ENCODE results near the gene CIBAR2.

CIBAR2 gene

DNA sequence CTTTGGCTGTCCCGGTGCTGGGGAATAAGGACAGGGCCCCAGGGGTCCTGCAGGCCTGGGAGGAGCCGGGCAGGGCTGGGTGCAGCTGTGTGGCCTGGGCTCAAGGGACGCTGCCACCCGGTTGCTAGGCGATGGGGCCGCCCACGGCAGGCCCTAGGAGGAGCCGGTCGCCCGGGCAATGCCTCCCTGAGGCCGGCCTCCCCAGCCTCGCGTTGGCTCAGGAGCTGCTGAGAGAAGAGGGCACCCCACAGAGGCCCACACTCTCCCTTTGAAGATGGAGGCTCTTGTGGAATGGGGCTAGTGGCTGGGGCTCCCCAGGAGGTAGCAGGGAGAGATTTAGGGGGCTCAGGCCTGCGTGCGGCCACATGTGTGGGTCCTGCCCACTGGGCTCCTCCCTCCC is at the start of gene CIBAR2:
Gene CIBAR2 (minus strand): TSS at position 109 of the 400 bp plus-strand sequence. CDS start 120 bp downstream, outside the sequence.
- DNase-seq: no peak

- no peak for DNase-seq
Measured at GRCh38 chr16:85159179-85159980, 47.1 kb upstream of the CIBAR2 start.

DNA sequence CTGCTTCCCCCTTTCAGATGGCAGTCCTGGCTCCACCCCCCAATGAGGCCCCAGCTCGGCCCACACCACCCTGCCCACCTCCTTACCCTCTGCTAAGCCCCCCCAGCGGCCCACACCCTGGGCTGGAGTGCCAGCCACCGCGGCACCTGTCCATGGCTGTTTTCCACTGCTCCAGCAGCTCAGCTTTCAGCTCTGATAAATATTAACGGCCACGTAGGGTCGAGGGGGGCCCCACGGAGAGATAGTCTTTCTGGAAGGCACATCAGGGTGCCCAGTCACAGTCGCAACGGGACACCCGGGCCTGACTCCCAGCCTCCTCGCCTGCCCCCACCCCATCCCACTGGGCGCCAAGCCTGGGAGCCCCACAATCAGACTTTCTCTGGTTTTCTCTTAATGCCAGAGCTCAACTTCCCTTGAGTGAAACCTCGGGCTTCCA is 46.5 kb upstream of the CIBAR2 start:
- no peak for DNase-seq

GRCh38 chr16:85157813-85158742 is 45.8 kb upstream of the CIBAR2 start:
- no peak for DNase-seq

GRCh38 chr16:85157372-85157771 is 45.1 kb upstream of the CIBAR2 start:
- no peak for DNase-seq

GRCh38 chr16:85156869-85157268 is 44.6 kb upstream of the CIBAR2 start:
- no peak for DNase-seq

- DNase-seq: no peak
Measured at GRCh38 chr16:85156440-85156839, 44.2 kb upstream of the CIBAR2 start.

DNA sequence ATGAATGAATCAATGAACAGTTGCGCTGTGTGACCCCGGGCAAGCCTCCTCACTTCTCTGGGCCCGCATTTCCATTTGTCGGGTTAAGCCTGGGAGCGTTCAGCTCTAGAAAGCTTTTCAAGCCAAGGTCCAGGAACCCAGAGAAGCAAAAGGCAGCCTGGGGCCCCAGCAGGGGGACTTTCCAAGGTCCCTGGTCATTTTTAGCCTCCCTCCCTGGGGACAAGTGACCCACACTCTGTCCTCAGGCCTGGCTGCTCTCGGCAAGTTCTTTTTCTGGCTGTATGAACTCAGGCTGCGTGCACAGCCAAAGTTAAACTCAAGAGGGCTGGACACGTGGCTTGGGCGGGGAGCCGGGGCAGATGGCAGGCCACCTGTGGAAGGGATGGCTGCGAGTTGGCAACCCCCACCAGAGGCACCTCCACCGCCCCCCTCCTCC is 41.4 kb upstream of the CIBAR2 start:
- DNase-seq: no peak

- DNase-seq: no peak
Measured at GRCh38 chr16:85153046-85153445, 40.8 kb upstream of the CIBAR2 start.

GRCh38 chr16:85152414-85153030 is 40.2 kb upstream of the CIBAR2 start:
- no peak for DNase-seq

DNA sequence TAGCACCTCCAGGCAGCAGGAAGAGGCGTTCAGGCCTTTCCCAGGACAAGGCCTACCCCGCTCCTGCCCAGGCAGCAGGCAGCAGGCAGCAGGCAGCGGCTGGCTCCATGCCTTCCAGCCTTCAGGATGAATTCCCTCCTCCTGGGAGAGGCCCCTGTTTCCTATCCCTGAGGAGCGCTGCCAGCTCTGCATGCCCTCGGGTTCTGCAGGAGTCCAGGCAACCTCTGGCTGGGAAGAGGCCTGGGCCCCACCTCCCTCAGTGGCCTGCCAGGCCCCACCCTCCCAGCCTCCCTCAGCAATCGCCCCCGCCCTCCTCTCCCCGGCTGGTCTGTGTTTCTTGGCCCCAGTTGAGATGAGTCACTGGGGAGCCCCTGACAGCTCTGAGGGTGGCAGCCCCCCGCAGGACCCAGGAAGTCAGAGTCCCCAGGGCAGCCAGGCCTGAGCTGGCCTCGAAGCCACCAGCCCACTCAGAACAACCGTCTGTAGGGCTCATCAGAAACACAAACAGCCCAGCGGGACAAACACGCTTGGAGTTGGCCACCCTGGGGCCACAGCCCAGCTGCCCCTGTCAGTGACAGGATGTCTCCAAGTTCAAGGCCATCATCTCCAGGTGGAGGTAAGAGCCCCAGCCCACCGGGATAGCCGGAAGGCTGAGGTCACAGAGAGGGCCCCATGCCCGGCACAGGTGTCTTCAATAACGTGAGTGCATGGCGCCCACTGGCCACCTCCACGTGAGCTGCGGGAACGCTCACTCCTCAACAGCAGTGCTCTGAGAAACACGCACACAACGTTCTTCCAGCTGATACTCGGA is 39.5 kb upstream of the CIBAR2 start:
- DNase-seq: peak; percentile 97

- no peak for DNase-seq
Measured at GRCh38 chr16:85151079-85151602, 38.9 kb upstream of the CIBAR2 start.

- DNase-seq: no peak
Measured at GRCh38 chr16:85150331-85150940, 38.2 kb upstream of the CIBAR2 start.

GRCh38 chr16:85149776-85150175 is 37.5 kb upstream of the CIBAR2 start:
- DNase-seq: no peak

DNA sequence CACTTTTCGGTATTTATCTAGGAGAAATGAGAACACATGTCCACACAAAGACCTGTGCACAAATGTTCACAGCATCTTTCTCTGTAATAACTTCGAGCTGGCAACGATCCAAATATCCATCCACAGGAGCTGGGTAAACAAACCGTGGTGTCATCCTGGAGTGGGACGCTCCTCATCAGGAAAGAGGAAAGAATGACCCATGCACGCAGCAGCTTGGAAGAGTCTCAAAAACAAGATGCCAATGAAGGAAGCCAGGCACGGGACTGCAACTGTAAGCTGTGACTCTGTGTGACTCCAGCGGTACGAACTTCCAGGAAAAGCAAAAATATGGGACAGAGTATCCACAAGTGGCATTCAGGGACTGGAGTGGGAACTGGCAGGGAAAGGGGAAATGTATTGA is 36.7 kb upstream of the CIBAR2 start:
- no peak for DNase-seq

DNA sequence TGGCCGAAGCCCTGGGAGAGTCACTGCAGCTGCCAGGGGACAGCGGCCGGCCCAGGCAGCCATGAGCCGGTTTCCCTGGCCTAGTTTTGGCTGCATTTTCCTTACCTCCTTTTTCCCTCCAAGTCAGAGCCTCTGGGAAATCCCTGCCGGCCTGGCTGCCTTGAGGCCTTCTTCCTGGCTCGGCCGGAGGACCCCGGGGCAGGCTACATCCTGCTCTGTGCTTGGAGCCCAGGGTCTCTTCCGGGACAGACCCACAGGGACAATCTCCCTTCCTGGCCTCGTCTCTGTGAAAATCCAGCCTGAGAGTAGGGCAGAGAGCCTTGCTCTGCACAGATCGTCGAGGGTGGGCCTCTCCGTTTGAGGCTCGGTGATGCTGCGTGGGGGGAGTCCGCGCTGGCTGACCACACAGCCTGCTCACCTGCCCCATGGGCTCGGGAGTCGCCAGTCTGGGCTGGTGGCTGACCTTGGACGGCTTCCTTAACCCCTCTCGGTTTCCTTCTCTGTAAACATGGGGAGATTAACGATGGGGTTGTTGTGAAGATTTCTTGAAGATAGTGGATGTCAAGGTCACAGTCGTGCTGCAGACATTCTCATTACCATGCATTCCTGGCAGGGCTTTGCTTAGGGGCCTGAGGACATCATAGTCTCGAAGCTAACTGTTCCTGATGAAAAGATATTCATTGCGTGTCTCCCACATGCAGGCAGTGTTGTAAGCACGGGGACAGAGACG is 34.8 kb upstream of the CIBAR2 start:
- DNase-seq: no peak

- no peak for DNase-seq
Measured at GRCh38 chr16:85146532-85146797, 34.2 kb upstream of the CIBAR2 start.

- no peak for DNase-seq
Measured at GRCh38 chr16:85145734-85146531, 33.7 kb upstream of the CIBAR2 start.

- no peak for DNase-seq
Measured at GRCh38 chr16:85145188-85145587, 32.9 kb upstream of the CIBAR2 start.
